BLaER1 (cell line): ENCODE measurements around the gene PTPRN.

Experiments used
- H3K27ac ChIP-seq: shearing (Covaris generic); formaldehyde crosslinking; 2 replicates; pipeline ENCODE4 v1.8.1; 2022
- H3K27me3 ChIP-seq: shearing (Covaris generic); formaldehyde crosslinking; 2 replicates; pipeline ENCODE4 v1.8.1; 2022
- H3K36me3 ChIP-seq: shearing (Covaris generic); formaldehyde crosslinking; 2 replicates; pipeline ENCODE4 v1.8.1; 2022
- H3K4me1 ChIP-seq: shearing (Covaris generic); formaldehyde crosslinking; 2 replicates; pipeline ENCODE4 v1.8.1; 2022
- H3K4me2 ChIP-seq: shearing (Covaris generic); formaldehyde crosslinking; 2 replicates; pipeline ENCODE4 v1.8.1; 2022
- H3K4me3 ChIP-seq: shearing (Covaris generic); formaldehyde crosslinking; 2 replicates; pipeline ENCODE4 v1.8.1; 2022
- H3K9ac ChIP-seq: shearing (Covaris generic); formaldehyde crosslinking; 2 replicates; pipeline ENCODE4 v1.8.1; 2022
- H3K9me3 ChIP-seq: shearing (Covaris generic); formaldehyde crosslinking; 2 replicates; pipeline ENCODE4 v1.8.1; 2022
- H4K20me1 ChIP-seq: shearing (Covaris generic); formaldehyde crosslinking; 2 replicates; pipeline ENCODE4 v1.8.1; 2022
- Cebpa-rat ChIP-seq: shearing (Covaris generic); IDR thresholded peaks from 2 replicates; pipeline ENCODE4 v1.8.1; 2022

The PTPRN gene

DNA sequence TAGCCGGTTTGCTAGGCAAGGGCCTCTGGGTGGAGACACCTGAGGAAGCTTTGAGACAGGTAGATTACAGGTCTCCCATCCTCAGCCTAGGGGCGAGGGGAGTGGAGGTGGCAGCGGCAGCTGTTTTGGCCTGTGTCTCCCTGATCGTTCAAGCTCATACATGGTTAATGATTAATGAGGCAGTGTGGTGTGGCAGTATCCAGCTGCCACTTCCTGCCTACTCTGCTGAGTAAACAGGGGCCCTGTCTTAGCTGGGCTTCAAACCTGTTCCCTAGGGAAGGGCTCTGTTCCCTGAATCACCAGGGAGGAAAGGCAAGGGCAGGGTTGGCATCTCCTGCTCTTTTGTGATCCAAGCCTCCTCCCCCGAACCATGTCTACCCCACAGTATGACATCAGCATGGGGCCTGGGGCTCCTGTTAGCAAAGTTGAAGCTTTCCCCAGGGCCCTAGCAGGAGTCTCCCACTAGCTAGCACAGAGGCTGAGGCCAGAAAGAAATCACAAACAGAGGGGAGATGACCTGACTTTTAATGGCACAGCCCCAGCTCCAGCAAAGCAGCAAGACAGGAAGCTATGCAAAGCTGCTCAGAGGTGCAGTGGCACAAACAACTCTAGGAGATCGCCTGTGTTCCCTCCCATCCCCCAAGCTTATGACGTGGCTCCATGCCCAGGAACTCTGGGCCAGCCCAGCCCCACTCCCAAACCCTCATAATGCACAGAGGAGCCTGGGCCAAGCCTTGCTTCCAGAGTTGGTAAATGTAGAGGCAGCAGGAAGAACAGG lies 59.8 kb downstream of the PTPRN start:
- H3K9ac ChIP-seq = peak overlapping the region; percentile 46
- 0 out of 2 replicates have a peak, but pooled peaks cover 5% of the 10 kb centered on the region for H4K20me1 ChIP-seq
- peaks cover 95% of the 10 kb centered on the region for H3K4me1 ChIP-seq
- peak overlapping the region; percentile 69 for H3K27ac ChIP-seq
- peak overlapping the region; percentile 98 for H3K4me2 ChIP-seq
- no peaks in the 10 kb centered on the region for H3K9me3 ChIP-seq
- peaks cover 18% of the 10 kb centered on the region; the same call in 1 of the 2 replicates for H3K36me3 ChIP-seq
- H3K27me3 ChIP-seq = peaks cover 16% of the 10 kb centered on the region; the same call in 1 of the 2 replicates
- no peak for TF ChIP-seq Cebpa-rat
- peak overlapping the region; percentile 48 for H3K4me3 ChIP-seq

DNA sequence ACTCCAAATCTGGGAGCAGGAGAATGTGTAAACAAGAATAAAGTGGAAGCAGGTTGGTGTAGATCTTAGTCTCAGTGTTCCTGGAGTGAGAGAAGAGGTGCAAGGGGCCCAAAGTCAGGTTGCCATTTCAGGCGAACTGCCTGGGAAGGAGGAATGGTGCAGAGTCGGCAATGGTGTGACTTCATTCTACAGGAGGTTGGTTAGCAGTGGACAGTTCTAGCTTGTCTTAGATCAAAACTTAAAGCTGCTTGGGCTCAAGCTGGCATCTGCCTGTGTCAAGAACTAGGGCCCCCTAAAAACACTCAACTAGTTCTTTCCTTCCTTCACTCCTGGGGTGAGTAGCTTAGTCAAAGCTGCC lies 60.4 kb downstream of the PTPRN start:
- H4K20me1 ChIP-seq = 0 out of 2 replicates have a peak, but pooled peaks cover 5% of the 10 kb centered on the region
- TF ChIP-seq Cebpa-rat = no peak
- peaks cover 16% of the 10 kb centered on the region; the same call in 1 of the 2 replicates for H3K27me3 ChIP-seq
- peaks cover 93% of the 10 kb centered on the region for H3K4me1 ChIP-seq
- peak overlapping the region; percentile 48; the same call in 1 of the 2 replicates for H3K4me3 ChIP-seq
- H3K9ac ChIP-seq = peak overlapping the region; percentile 46
- H3K9me3 ChIP-seq = no peaks in the 10 kb centered on the region
- peaks cover 18% of the 10 kb centered on the region; the same call in 1 of the 2 replicates for H3K36me3 ChIP-seq
- H3K4me2 ChIP-seq = peak overlapping the region; percentile 98
- H3K27ac ChIP-seq = peak overlapping the region; percentile 69

DNA sequence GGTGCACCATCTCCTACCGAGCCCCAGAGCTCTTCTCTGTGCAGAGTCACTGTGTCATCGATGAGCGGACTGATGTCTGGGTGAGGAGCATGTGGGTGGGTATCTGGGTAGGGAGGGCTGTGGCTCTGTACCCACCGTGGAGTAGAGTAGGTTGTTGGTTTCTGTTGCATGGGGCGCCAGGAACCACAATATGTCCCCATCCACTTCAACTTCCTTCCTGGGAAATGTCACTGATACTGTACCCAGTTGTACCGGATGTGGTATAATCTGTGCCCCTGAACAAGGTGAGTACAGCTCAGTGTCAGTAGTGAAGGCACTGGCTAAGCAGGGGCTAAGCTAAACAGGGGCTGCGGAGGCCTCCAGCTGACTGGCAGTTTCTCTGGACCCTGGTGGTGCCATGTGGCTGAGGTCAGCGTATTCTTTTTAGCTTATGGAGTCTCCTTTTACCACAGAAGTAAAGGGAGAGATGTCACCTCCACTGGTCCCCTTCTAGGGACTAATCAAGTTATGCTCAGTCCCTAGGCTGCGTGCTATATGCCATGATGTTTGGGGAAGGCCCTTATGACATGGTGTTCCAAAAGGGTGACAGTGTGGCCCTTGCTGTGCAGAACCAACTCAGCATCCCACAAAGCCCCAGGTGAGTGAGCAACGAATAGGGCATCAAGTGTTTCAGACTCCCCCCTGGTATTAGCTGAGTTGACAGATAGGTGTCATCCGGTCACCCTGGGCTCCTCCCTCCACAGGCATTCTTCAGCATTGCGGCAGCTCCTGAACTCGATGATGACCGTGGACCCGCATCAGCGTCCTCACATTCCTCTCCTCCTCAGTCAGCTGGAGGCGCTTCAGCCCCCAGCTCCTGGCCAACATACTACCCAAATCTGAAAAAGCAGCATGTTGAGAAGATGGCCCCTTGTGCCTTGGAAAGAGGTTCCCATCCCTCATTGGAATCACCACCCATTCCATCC lies 61.2 kb downstream of the PTPRN start:
- peaks cover 11% of the 10 kb centered on the region; the same call in 1 of the 2 replicates for H3K27me3 ChIP-seq
- H3K9ac ChIP-seq = no peak overlapping the region
- no peak overlapping the region for H3K4me3 ChIP-seq
- H3K27ac ChIP-seq = no peak overlapping the region; the same call in 1 of the 2 replicates
- H3K4me2 ChIP-seq = peak overlapping the region; percentile 98
- no peak for TF ChIP-seq Cebpa-rat
- H3K36me3 ChIP-seq = peaks cover 18% of the 10 kb centered on the region; the same call in 1 of the 2 replicates
- 0 out of 2 replicates have a peak, but pooled peaks cover 5% of the 10 kb centered on the region for H4K20me1 ChIP-seq
- peaks cover 84% of the 10 kb centered on the region for H3K4me1 ChIP-seq
- no peaks in the 10 kb centered on the region for H3K9me3 ChIP-seq

DNA sequence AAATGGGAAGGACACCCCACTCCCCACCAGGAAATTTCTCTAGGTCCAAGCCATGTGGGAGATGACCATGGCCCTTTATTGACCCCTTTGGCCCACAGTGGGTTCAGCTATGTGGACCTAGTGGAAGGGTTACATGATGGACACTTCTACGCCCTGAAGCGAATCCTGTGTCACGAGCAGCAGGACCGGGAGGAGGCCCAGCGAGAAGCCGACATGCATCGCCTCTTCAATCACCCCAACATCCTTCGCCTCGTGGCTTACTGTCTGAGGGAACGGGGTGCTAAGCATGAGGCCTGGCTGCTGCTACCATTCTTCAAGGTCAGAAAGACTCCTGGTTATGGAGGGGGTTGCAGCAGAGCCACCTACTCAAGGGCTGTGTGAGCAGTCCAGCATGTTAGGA lies 62.6 kb downstream of the PTPRN start:
- TF ChIP-seq Cebpa-rat = no peak

DNA sequence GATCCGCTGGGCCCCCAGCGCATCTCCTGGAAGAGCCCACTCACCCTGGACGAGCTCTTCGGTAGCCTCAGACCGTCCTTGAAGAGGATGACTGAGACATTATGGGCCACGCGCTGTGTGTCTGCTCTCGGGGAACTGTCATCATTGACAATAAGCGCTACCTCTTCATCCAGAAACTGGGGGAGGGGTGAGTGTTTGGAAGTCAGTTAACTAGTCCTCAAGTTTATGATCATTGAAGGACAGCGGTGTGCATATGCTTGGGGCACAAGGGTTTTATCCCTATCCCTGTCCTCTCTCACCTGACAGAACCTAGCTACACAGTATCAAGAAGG lies 63.3 kb downstream of the PTPRN start:
- Histone ChIP-seq H3K36me3 (peaks cover 17% of the 10 kb centered on the region; the same call in 1 of the 2 replicates), H3K9ac (peak overlapping the region; percentile 94), H3K27me3 (no peaks in the 10 kb centered on the region), H3K27ac (peak overlapping the region; percentile 94), H3K4me1 (peaks cover 63% of the 10 kb centered on the region), H4K20me1 (0 out of 2 replicates have a peak, but pooled peaks cover 5% of the 10 kb centered on the region), H3K4me3 (peak overlapping the region; percentile 94), H3K9me3 (no peaks in the 10 kb centered on the region), H3K4me2 (peak overlapping the region; percentile 98)
- TF ChIP-seq Cebpa-rat = no peak

More for the DNA sequence above, 62.6 kb downstream of the PTPRN start:
- peaks cover 70% of the 10 kb centered on the region for H3K4me1 ChIP-seq
- no peak overlapping the region for H3K27ac ChIP-seq
- peaks cover 18% of the 10 kb centered on the region; the same call in 1 of the 2 replicates for H3K36me3 ChIP-seq
- 0 out of 2 replicates have a peak, but pooled peaks cover 5% of the 10 kb centered on the region for H4K20me1 ChIP-seq
- H3K27me3 ChIP-seq = no peaks in the 10 kb centered on the region
- peak overlapping the region; percentile 94; the same call in 1 of the 2 replicates for H3K9ac ChIP-seq
- H3K9me3 ChIP-seq = no peaks in the 10 kb centered on the region
- peak overlapping the region; percentile 98 for H3K4me2 ChIP-seq
- H3K4me3 ChIP-seq = peak overlapping the region; percentile 94; the same call in 1 of the 2 replicates

DNA sequence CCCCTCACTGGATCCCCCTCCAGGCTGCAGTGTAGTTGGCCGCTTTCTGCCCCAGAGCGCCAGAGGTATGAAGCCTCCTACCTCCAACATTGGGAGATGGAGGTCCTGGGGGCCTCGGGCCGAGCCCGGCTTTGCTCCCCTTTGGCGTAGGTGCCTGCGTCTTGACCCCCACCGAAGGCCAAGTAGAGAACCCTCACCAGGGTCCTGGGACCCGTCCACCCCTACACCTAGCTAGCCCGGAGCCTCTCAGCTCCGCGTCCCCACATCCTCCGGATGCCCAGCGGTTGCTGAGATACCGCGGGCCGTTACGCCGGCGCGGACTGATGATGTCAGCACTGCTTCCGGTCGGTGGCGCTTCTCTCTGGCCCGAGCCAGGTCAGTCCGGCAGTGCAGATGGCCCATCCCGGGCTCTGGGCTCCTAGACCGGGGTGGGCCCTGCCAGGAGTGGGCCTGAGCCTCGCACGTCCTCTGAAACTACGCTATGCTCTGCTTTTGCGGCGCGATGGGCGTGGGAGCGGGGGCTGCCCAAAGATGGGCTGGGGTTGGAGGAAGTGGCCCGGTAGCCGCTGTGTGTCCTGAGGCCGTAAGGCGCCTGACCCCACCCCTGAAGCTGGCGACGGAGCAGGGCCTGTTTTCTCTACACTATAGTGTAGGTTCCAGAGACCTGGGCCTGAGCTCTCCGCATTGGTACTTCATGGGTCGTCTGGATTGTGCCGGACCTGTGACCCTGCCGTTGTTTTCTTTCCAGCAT lies 63.9 kb downstream of the PTPRN start, which contains the start of the genes GLB1L and STK16:
TSS of gene GLB1L (minus strand) at position 297 of the 751 bp plus-strand sequence. CDS start 1,871 bp downstream, outside the sequence.
TSS of gene STK16 (plus strand) at position 332 of the 751 bp plus-strand sequence. CDS start 521 bp downstream, outside the sequence.
- Histone ChIP-seq H3K4me3 (peak within 1 kb of the TSS; percentile 94), H3K9me3 (no peaks in the 10 kb centered on the region), H3K27ac (peak within 1 kb of the TSS; percentile 94), H3K36me3 (peaks cover 12% of the 10 kb centered on the region; the same call in 1 of the 2 replicates), H3K4me2 (peak within 1 kb of the TSS; percentile 98), H4K20me1 (0 out of 2 replicates have a peak, but pooled peaks cover 5% of the 10 kb centered on the region), H3K27me3 (no peaks in the 10 kb centered on the region), H3K9ac (peak within 1 kb of the TSS; percentile 94), H3K4me1 (peaks cover 58% of the 10 kb centered on the region)
- TF ChIP-seq Cebpa-rat = no peak

DNA sequence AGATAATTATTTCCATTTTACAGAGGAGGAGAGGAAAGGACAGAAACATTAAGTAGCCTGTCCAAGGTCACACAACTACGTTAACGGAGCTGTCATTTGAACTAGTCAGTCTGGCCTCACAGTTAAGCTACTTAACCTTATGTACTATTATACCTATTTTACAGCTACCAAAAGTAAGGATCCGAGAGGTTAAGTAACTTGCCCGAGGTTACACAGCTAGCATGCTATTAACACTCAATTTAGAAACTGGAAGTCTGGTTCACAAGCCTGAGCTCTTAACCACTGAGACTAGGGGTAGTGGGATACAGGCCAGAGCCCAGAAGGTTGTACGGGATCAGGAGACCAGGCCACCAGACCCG lies 64.4 kb downstream of the PTPRN start:
- Histone ChIP-seq H3K36me3 (peaks cover 8% of the 10 kb centered on the region; the same call in 1 of the 2 replicates), H3K4me1 (peaks cover 52% of the 10 kb centered on the region), H3K27ac (peak overlapping the region; percentile 94), H3K9me3 (no peaks in the 10 kb centered on the region), H3K9ac (peak overlapping the region; percentile 94), H4K20me1 (0 out of 2 replicates have a peak, but pooled peaks cover 5% of the 10 kb centered on the region), H3K4me2 (peak overlapping the region; percentile 98), H3K4me3 (peak overlapping the region; percentile 94), H3K27me3 (no peaks in the 10 kb centered on the region)
- no peak for TF ChIP-seq Cebpa-rat

DNA sequence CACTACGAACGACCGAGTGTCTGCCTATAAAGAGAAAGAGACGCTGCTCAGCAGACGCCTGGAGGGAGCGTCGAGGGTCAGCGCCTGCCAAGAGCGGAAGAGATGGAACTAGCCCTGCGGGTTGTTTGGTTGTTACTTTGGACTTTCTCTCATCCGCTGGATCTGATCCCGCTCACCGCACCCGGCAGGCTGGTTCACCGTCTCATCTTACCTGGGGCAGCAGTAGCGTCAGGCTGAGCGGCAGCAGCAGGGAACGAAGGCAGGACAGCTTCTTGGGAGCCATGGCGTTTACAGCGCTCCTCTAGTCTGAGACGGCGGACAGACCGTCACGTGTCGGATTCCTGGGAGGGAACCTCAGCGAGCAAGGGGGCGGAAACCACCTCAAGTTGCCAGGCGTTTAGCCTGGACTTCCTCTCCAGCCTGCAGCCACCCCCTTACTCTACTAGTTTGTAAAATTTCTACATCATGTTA lies 65.9 kb downstream of the PTPRN start:
- no peak overlapping the region for H3K4me3 ChIP-seq

More for the DNA sequence above, 65.9 kb downstream of the PTPRN start:
- Histone ChIP-seq H3K4me1 (peaks cover 38% of the 10 kb centered on the region), H3K4me2 (no peak overlapping the region), H3K27me3 (no peaks in the 10 kb centered on the region), H3K36me3 (peaks cover 20% of the 10 kb centered on the region), H4K20me1 (no peaks in the 10 kb centered on the region), H3K9ac (no peak overlapping the region), H3K27ac (no peak overlapping the region), H3K9me3 (no peaks in the 10 kb centered on the region)
- TF ChIP-seq Cebpa-rat = no peak
